ENCODE data around the gene CLEC4C.
"Not testable (repeated sequence)": the region's sequence is repeated elsewhere in the genome, so short reads cannot be mapped to it uniquely, and the experiment has no call there.

CLEC4C gene

DNA sequence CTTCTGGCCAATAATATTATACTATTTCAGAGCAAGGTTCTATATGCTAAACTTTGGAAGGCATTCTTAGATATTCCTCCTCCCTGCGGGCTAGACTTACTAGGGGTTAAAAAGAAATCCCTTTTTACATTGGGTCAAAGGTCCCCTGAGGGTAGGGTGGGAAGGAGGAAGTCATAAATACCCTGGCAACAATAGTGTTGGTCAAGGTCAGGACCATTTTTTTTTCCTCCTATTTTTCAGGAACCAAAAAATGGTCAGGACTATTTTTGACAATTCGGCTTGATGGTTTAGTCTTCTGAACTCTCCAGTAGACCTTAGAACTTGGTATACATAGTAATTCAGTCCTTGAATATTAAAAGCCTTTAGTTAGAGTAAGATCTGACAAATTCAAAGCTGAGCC, 37.5 kb upstream of the CLEC4C start:
- Histone ChIP-seq H3K4me3 (ENCODE audit: low read depth, low read length) (no peak overlapping the region), H2AFZ (no peak overlapping the region), H3K9me3 (ENCODE audit: control insufficient read depth, low read length) (no peaks in the 10 kb centered on the region), H3K36me3 (ENCODE audit: control insufficient read depth, insufficient read depth, low read length) (no peaks in the 10 kb centered on the region), H3K27ac (no peak overlapping the region), H3K4me2 (ENCODE audit: low read length) (no peak overlapping the region), H3K27me3 (ENCODE audit: control insufficient read depth, insufficient read depth, low read length) (no peaks in the 10 kb centered on the region), H3K9ac (no peak overlapping the region), H3K4me1 (no peaks in the 10 kb centered on the region), H3K79me2 (no peaks in the 10 kb centered on the region)
- TF ChIP-seq CTCF (IDR thresholded peaks at IDR 0.05) = no peak

GRCh38 chr12:7783433-7783832, 36.3 kb upstream of the CLEC4C start:
- not testable (repeated sequence) for H2AFZ ChIP-seq; H3K4me3 ChIP-seq (ENCODE audit: low read depth, low read length); H3K9ac ChIP-seq; H3K9me3 ChIP-seq (ENCODE audit: control insufficient read depth, low read length); H3K27ac ChIP-seq; H3K4me2 ChIP-seq (ENCODE audit: low read length); H3K36me3 ChIP-seq (ENCODE audit: control insufficient read depth, insufficient read depth, low read length); H3K79me2 ChIP-seq; H3K27me3 ChIP-seq (ENCODE audit: control insufficient read depth, insufficient read depth, low read length); H3K4me1 ChIP-seq

DNA sequence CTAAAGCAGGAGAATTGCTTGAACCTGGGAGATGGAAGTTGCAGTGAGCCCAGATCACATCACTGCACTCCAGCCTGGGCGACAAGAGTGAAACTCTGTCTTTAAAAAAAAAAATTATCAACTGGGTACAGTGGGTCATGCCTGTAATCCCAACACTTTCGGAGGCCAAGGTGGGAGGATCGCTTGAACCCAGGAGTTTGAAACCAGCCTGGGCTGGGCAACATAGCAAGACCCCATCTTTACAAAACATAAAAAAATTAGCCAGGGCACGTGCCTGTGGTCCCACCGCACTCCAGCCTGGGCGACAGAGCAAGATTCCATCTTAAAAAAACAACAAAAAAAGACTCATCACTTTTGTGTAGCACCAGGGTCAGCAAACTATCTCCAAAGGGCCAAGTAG, 34.9 kb upstream of the CLEC4C start:
- Histone ChIP-seq H2AFZ (no peak overlapping the region), H3K9me3 (ENCODE audit: control insufficient read depth, low read length) (no peaks in the 10 kb centered on the region), H3K79me2 (no peaks in the 10 kb centered on the region), H3K9ac (no peak overlapping the region), H3K27me3 (ENCODE audit: control insufficient read depth, insufficient read depth, low read length) (no peaks in the 10 kb centered on the region), H3K4me1 (no peaks in the 10 kb centered on the region), H3K4me3 (ENCODE audit: low read depth, low read length) (no peak overlapping the region), H3K27ac (no peak overlapping the region), H3K36me3 (ENCODE audit: control insufficient read depth, insufficient read depth, low read length) (no peaks in the 10 kb centered on the region), H3K4me2 (ENCODE audit: low read length) (no peak overlapping the region)
- TF ChIP-seq CTCF (IDR thresholded peaks at IDR 0.05) = no peak

DNA sequence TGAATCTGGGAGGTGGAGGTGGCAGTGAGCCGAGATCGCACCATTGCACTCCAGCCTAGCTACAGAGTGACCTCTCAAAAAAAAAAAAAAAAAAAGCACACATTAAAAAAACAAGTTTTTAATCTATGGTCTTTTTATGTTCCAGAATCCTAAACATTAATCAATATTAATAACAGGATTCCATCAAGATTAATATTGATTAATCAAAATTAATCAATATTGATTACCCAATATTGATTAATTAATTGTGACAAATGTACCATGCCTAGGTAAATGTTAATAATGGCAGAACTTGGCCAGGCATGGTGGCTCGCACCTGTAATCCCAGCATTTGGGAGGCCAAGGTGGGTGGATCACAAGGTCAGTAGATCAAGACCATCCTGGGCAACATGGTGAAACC, 34.1 kb upstream of the CLEC4C start:
- H3K4me2 ChIP-seq (ENCODE audit: low read length) = no peak overlapping the region
- H3K27ac ChIP-seq = no peak overlapping the region
- H2AFZ ChIP-seq = no peak overlapping the region
- no peaks in the 10 kb centered on the region for H3K36me3 ChIP-seq (ENCODE audit: control insufficient read depth, insufficient read depth, low read length)
- H3K9ac ChIP-seq = no peak overlapping the region
- no peak overlapping the region for H3K4me3 ChIP-seq (ENCODE audit: low read depth, low read length)
- no peaks in the 10 kb centered on the region for H3K4me1 ChIP-seq
- TF ChIP-seq CTCF (IDR thresholded peaks at IDR 0.05) = no peak
- H3K79me2 ChIP-seq = no peaks in the 10 kb centered on the region
- no peaks in the 10 kb centered on the region for H3K27me3 ChIP-seq (ENCODE audit: control insufficient read depth, insufficient read depth, low read length)
- no peaks in the 10 kb centered on the region for H3K9me3 ChIP-seq (ENCODE audit: control insufficient read depth, low read length)

GRCh38 chr12:7769999-7770398, 22.8 kb upstream of the CLEC4C start:
- H2AFZ ChIP-seq = no peak overlapping the region
- no peaks in the 10 kb centered on the region for H3K36me3 ChIP-seq (ENCODE audit: control insufficient read depth, insufficient read depth, low read length)
- no peaks in the 10 kb centered on the region for H3K4me1 ChIP-seq
- H3K9me3 ChIP-seq (ENCODE audit: control insufficient read depth, low read length) = no peaks in the 10 kb centered on the region
- no peaks in the 10 kb centered on the region for H3K79me2 ChIP-seq
- H3K4me2 ChIP-seq (ENCODE audit: low read length) = no peak overlapping the region
- no peak overlapping the region for H3K4me3 ChIP-seq (ENCODE audit: low read depth, low read length)
- no peak overlapping the region for H3K27ac ChIP-seq
- TF ChIP-seq CTCF (IDR thresholded peaks at IDR 0.05) = no peak
- H3K27me3 ChIP-seq (ENCODE audit: control insufficient read depth, insufficient read depth, low read length) = no peaks in the 10 kb centered on the region
- no peak overlapping the region for H3K9ac ChIP-seq
